Kidney glomerular epithelial cell (primary cell): Measurements from ENCODE around the gene IDH3A.
A peak's percentile ranks its signal among the peaks of the same experiment; 100 is the strongest.
"Not testable (repeated sequence)": the region's sequence is repeated elsewhere in the genome, so short reads cannot be mapped to it uniquely, and the experiment has no call there.

Experiments used
- DNase-seq: peaks from one replicate; lab custom pipeline; 2025; lab: John Stamatoyannopoulos, UW

Gene IDH3A

GRCh38 chr15:78129751-78130287, 19.3 kb upstream of the IDH3A start:
- no peak for DNase-seq

- no peak for DNase-seq
Measured at GRCh38 chr15:78130466-78131294, 18.5 kb upstream of the IDH3A start.

GRCh38 chr15:78131295-78132061, 17.7 kb upstream of the IDH3A start, which contains the start of gene CIB2:
Gene CIB2 (minus strand): TSS chr15:78131445. CDS start chr15:78131215, 230 bp downstream.
- DNase-seq: peak; percentile 22

GRCh38 chr15:78133801-78134200, 15.4 kb upstream of the IDH3A start:
- no peak for DNase-seq

GRCh38 chr15:78139578-78139977, 9.6 kb upstream of the IDH3A start:
- DNase-seq: no peak

- DNase-seq: no peak
Measured at GRCh38 chr15:78140292-78140691, 8.9 kb upstream of the IDH3A start.

- no peak for DNase-seq
Measured at GRCh38 chr15:78142332-78142731, 6.8 kb upstream of the IDH3A start.

- DNase-seq: no peak
Measured at GRCh38 chr15:78146425-78147154, 2.6 kb upstream of the IDH3A start.

GRCh38 chr15:78147566-78147965, 1.6 kb upstream of the IDH3A start:
- DNase-seq: no peak

- no peak for DNase-seq
Measured at GRCh38 chr15:78148392-78149067, 632 bp upstream of the IDH3A start.

- DNase-seq: peak; percentile 17
Measured at GRCh38 chr15:78149805-78150751, 916 bp downstream of the IDH3A start.

- not testable (repeated sequence) for DNase-seq
Measured at GRCh38 chr15:78151075-78151474, 1.9 kb downstream of the IDH3A start.

- DNase-seq: no peak
Measured at GRCh38 chr15:78154955-78155354, 5.8 kb downstream of the IDH3A start.

GRCh38 chr15:78155355-78155939, 6.3 kb downstream of the IDH3A start:
- DNase-seq: no peak

GRCh38 chr15:78156653-78157052, 7.5 kb downstream of the IDH3A start:
- DNase-seq: no peak

- no peak for DNase-seq
Measured at GRCh38 chr15:78157203-78157602, 8.0 kb downstream of the IDH3A start.

GRCh38 chr15:78159395-78159794, 10.2 kb downstream of the IDH3A start:
- DNase-seq: no peak

- DNase-seq: no peak
Measured at GRCh38 chr15:78162038-78162437, 12.9 kb downstream of the IDH3A start.

- no peak for DNase-seq
Measured at GRCh38 chr15:78164010-78164409, 14.8 kb downstream of the IDH3A start.
